ENCODE results near the gene HOXC11.

DNA sequence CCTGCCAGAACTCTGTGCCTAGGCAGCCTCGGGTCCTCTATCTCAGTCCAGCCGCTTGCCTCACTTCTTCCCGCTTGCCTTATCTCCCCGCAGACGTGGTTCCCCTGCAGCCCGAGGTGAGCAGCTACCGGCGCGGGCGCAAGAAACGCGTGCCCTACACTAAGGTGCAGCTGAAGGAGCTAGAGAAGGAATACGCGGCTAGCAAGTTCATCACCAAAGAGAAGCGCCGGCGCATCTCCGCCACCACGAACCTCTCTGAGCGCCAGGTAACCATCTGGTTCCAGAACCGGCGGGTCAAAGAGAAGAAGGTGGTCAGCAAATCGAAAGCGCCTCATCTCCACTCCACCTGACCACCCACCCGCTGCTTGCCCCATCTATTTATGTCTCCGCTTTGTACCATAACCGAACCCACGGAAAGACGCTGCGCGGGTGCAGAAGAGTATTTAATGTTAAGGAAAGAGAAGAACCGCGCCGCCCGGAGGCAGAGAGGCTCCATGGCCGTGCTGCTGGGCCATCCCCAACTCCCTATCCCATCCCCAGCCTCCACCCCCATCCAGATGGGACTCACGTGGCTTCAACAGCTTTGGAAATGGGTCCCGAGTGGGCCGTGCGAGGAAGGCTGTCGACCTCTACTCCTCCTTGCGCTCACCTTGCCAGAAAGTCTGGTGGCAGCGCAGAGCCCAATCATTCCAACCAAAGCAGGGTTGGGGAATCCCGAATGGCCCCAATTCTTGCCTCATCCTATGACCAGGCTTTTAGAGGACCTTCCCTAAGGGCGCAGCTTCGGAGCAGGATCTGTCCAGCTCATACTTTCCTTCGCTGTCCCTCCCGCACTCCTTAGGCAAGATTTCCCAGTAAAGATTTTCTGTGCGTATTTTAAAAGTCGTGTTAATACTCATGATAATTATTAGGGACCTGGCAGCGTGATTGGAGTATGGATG lies 27.7 kb upstream of the HOXC11 start:
- TF ChIP-seq POLR2A (IDR thresholded peaks at IDR 0.05) (no peak), EP300 (IDR thresholded peaks at IDR 0.05) (no peak), POLR2AphosphoS5 (IDR thresholded peaks at IDR 0.05) (no peak)
- TF ChIP-seq, protein P1, sequence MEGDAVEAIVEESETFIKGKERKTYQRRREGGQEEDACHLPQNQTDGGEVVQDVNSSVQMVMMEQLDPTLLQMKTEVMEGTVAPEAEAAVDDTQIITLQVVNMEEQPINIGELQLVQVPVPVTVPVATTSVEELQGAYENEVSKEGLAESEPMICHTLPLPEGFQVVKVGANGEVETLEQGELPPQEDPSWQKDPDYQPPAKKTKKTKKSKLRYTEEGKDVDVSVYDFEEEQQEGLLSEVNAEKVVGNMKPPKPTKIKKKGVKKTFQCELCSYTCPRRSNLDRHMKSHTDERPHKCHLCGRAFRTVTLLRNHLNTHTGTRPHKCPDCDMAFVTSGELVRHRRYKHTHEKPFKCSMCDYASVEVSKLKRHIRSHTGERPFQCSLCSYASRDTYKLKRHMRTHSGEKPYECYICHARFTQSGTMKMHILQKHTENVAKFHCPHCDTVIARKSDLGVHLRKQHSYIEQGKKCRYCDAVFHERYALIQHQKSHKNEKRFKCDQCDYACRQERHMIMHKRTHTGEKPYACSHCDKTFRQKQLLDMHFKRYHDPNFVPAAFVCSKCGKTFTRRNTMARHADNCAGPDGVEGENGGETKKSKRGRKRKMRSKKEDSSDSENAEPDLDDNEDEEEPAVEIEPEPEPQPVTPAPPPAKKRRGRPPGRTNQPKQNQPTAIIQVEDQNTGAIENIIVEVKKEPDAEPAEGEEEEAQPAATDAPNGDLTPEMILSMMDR (IDR thresholded peaks at IDR 0.05) = no peak

All from sigmoid colon (tissue), 4 donors.